Lung (tissue), 12 donors: ENCODE measurements around the gene RCOR1. TPM values are rescaled to one million over a fixed set of nuclear protein-coding genes. Genes with fewer than 3 reads are reported as not detected.

Experiments
- ATAC-seq: fragments of 200-7000 bp; cut with Tn5 transposase; one replicate; pipeline ENCODE4 v1.9.1; 2020; ENCODE audit warnings: moderate number of reproducible peaks; ENCODE audit not compliant: insufficient read depth, low FRiP score
- DNase-seq, 3 donors: peaks; one replicate each; pipeline ENCODE4 v3.0.0-alpha.2; 2013 to 2017
- H3K27ac ChIP-seq, 2 donors: one replicate each; pipeline ENCODE4 v1.5.1; 2013; ENCODE audit warnings: mild to moderate bottlenecking in 2 of 2, moderate library complexity in 2 of 2, control low read depth in 1 of 2, inconsistent platforms in 1 of 2, low read depth in 1 of 2, low read length in 1 of 2
- H3K27me3 ChIP-seq, 3 donors: one replicate each; pipeline ENCODE4 v1.5.1; 2013; ENCODE audit warnings: low read length in 2 of 3; ENCODE audit not compliant: control insufficient read depth in 3 of 3, insufficient read depth in 3 of 3
- H3K36me3 ChIP-seq, 4 donors: one replicate each; pipeline ENCODE4 v1.5.1; 2013; ENCODE audit warnings: low read length in 4 of 4, mild to moderate bottlenecking in 1 of 4, moderate library complexity in 1 of 4; ENCODE audit not compliant: control insufficient read depth in 4 of 4, insufficient read depth in 4 of 4
- H3K4me1 ChIP-seq, 5 donors: one replicate each; pipeline ENCODE4 v1.5.1; 2013; ENCODE audit warnings: low read length in 5 of 5, mild to moderate bottlenecking in 2 of 5, moderate library complexity in 1 of 5; ENCODE audit not compliant: control insufficient read depth in 5 of 5, insufficient read depth in 5 of 5
- H3K4me3 ChIP-seq: one replicate; pipeline ENCODE4 v1.5.1; 2013; ENCODE audit warnings: mild to moderate bottlenecking, control low read depth, moderate library complexity
- H3K9ac ChIP-seq, 2 donors: one replicate each; pipeline ENCODE4 v1.5.1; 2013; ENCODE audit warnings: low read length in 2 of 2, control low read depth in 1 of 2; ENCODE audit not compliant: insufficient read depth in 1 of 2
- H3K9me3 ChIP-seq, 4 donors: one replicate each; pipeline ENCODE4 v1.5.1; 2013; ENCODE audit warnings: low read length in 3 of 4, mild to moderate bottlenecking in 1 of 4, moderate library complexity in 1 of 4; ENCODE audit not compliant: control insufficient read depth in 4 of 4, insufficient read depth in 3 of 4
- CTCF ChIP-seq: IDR thresholded peaks from 2 replicates; pipeline ENCODE4 v1.5.1; 2012; ENCODE audit warnings: mild to moderate bottlenecking; ENCODE audit errors: control extremely low read depth, extremely low read depth
- WGBS, 2 donors: extraction: QIAGEN DNeasy Blood & Tissue Kit; methylation state at CpG; one replicate each; pipeline ENCODE4 v1.1.7; 2013; 5-methylcytosine and 5-hydroxymethylcytosine counted together
- polyA plus RNA-seq, 2 donors: library from polyadenylated mRNA; stranded (reverse); fragments of 200-250 nt; gene quantifications; one replicate each; pipeline ENCODE4 v1.2.1, GENCODE V29; 2013
- total RNA-seq, 2 donors: library from RNA; depleted of rRNA in 1 of 2; stranded (reverse); fragments of >200 nt in 1 of 2; gene quantifications; one replicate each; pipeline ENCODE4 v1.2.1, GENCODE V29; 2014 to 2021
- donor health status: control.
- donor health status: control.
- donor health status: Bipolar disorder and iron deficiency.
- donor health status: healthy.
- donor health status: DM: yes; HTN: yes; CAD: no.

Gene RCOR1
- total and polyA plus RNA-seq, 4 donors, result 7.9 to 63.9 (median 22.4) TPM

- no peak overlapping the region for H3K9ac ChIP-seq
- H3K36me3 ChIP-seq, result peaks cover 0 to 22% (median 12%) of the 10 kb centered on the region in 4 donors
- no peak overlapping the region for H3K4me3 ChIP-seq
- WGBS, 2 donors, result 92 to 97% methylated on average over 2 of the region's 2 CpGs
- H3K9me3 ChIP-seq, result peaks cover 0 to 2% (median 0%) of the 10 kb centered on the region in 4 donors
- DNase-seq (no peak), ATAC-seq (no peak)
- peaks cover 0 to 14% (median 7%) of the 10 kb centered on the region in 5 donors for H3K4me1 ChIP-seq
- no peaks in the 10 kb centered on the region for H3K27me3 ChIP-seq
- no peak for TF ChIP-seq CTCF
- H3K27ac ChIP-seq, result no peak overlapping the region
These were observed 107.1 kb downstream of the RCOR1 start for GRCh38 chr14:102699416-102700110.

GRCh38 chr14:102708494-102708893, 116.0 kb downstream of the RCOR1 start:
- no peak for TF ChIP-seq CTCF
- H3K4me1 ChIP-seq, result no peaks in the 10 kb centered on the region
- peaks cover 8 to 32% (median 14%) of the 10 kb centered on the region in 4 donors for H3K36me3 ChIP-seq
- WGBS, 2 donors, result 87 to 92% methylated on average over 9 of the region's 9 CpGs
- H3K27ac ChIP-seq, result no peak overlapping the region
- ATAC-seq, result no peak
- H3K9ac ChIP-seq, result no peak overlapping the region
- peaks cover 0 to 2% (median under 1%) of the 10 kb centered on the region in 4 donors for H3K9me3 ChIP-seq
- no peak overlapping the region for H3K4me3 ChIP-seq
- no peaks in the 10 kb centered on the region for H3K27me3 ChIP-seq
- no peak for DNase-seq

GRCh38 chr14:102711207-102711606, 118.8 kb downstream of the RCOR1 start:
- no peak for ATAC-seq
- Histone ChIP-seq H3K4me3 (no peak overlapping the region), H3K4me1 (no peaks in the 10 kb centered on the region), H3K9me3 (peaks cover 0 to 2% (median 0%) of the 10 kb centered on the region in 4 donors), H3K27me3 (no peaks in the 10 kb centered on the region), H3K27ac (no peak overlapping the region), H3K9ac (no peak overlapping the region), H3K36me3 (peaks cover 4 to 31% (median 11%) of the 10 kb centered on the region in 4 donors)
- no peak for DNase-seq
- TF ChIP-seq CTCF, result no peak
- WGBS, 2 donors, result 93 to 99% methylated on average over 6 of the region's 6 CpGs
